ENCODE data around the gene IL1RN.

Gene IL1RN

GRCh38 chr2:113167962-113168340 is 40.6 kb downstream of the IL1RN start:
- Histone ChIP-seq H3K27me3 (ENCODE audit: control insufficient read depth, insufficient read depth, low read length) (no peaks in the 10 kb centered on the region), H3K9ac (ENCODE audit: low read length) (no peak overlapping the region), H3K36me3 (ENCODE audit: control insufficient read depth, insufficient read depth, low read length) (no peaks in the 10 kb centered on the region), H3K4me1 (ENCODE audit: control insufficient read depth, insufficient read depth, low read length) (no peaks in the 10 kb centered on the region), H3K27ac (ENCODE audit: low read depth, low read length) (no peak overlapping the region), H3K4me3 (ENCODE audit: low read length) (no peak overlapping the region)

DNA sequence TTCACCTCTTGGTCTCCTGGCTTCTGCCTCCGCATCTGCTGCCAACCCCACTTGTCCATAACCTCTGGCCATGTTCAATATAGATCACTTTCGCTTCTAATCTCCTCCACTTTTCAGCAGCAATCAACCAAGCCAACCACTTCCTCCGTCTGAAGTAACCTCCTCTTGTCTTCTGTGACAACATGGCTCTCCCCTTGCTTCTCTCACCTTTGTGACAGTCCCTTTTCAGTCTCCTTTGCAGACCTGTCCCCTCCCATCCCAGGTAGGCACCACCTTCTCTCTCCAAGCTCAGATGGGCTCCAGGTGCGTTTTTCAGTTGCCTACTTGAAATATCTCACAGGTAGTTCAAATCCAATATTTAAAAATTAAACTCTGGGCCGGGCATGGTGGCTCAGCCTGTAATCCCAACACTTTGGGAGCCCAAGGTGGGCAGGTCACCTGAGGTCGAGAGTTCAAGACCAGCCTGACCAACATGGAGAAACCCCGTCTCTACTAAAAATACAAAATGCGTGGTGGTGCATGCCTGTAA is 41.7 kb downstream of the IL1RN start:
- H3K4me3 ChIP-seq (ENCODE audit: low read length) = no peak overlapping the region

GRCh38 chr2:113169586-113169985 is 42.2 kb downstream of the IL1RN start:
- Histone ChIP-seq H3K9ac (ENCODE audit: low read length) (no peak overlapping the region), H3K27ac (ENCODE audit: low read depth, low read length) (no peak overlapping the region), H3K4me3 (ENCODE audit: low read length) (no peak overlapping the region), H3K27me3 (ENCODE audit: control insufficient read depth, insufficient read depth, low read length) (no peaks in the 10 kb centered on the region), H3K4me1 (ENCODE audit: control insufficient read depth, insufficient read depth, low read length) (no peaks in the 10 kb centered on the region), H3K36me3 (ENCODE audit: control insufficient read depth, insufficient read depth, low read length) (no peaks in the 10 kb centered on the region)

More for the DNA sequence above, 41.7 kb downstream of the IL1RN start:
- Histone ChIP-seq H3K36me3 (ENCODE audit: control insufficient read depth, insufficient read depth, low read length) (no peaks in the 10 kb centered on the region), H3K4me1 (ENCODE audit: control insufficient read depth, insufficient read depth, low read length) (no peaks in the 10 kb centered on the region), H3K27ac (ENCODE audit: low read depth, low read length) (no peak overlapping the region), H3K9ac (ENCODE audit: low read length) (no peak overlapping the region), H3K27me3 (ENCODE audit: control insufficient read depth, insufficient read depth, low read length) (no peaks in the 10 kb centered on the region)

- Histone ChIP-seq H3K27ac (ENCODE audit: low read depth, low read length) (no peak overlapping the region), H3K4me3 (ENCODE audit: low read length) (no peak overlapping the region), H3K27me3 (ENCODE audit: control insufficient read depth, insufficient read depth, low read length) (no peaks in the 10 kb centered on the region), H3K36me3 (ENCODE audit: control insufficient read depth, insufficient read depth, low read length) (no peaks in the 10 kb centered on the region), H3K9ac (ENCODE audit: low read length) (no peak overlapping the region), H3K4me1 (ENCODE audit: control insufficient read depth, insufficient read depth, low read length) (no peaks in the 10 kb centered on the region)
These were observed 44.1 kb downstream of the IL1RN start for GRCh38 chr2:113171334-113172075.

- no peaks in the 10 kb centered on the region for H3K27me3 ChIP-seq (ENCODE audit: control insufficient read depth, insufficient read depth, low read length)
- no peak overlapping the region for H3K4me3 ChIP-seq (ENCODE audit: low read length)
- H3K36me3 ChIP-seq (ENCODE audit: control insufficient read depth, insufficient read depth, low read length) = no peaks in the 10 kb centered on the region
- H3K27ac ChIP-seq (ENCODE audit: low read depth, low read length) = no peak overlapping the region
- H3K9ac ChIP-seq (ENCODE audit: low read length) = no peak overlapping the region
- no peaks in the 10 kb centered on the region for H3K4me1 ChIP-seq (ENCODE audit: control insufficient read depth, insufficient read depth, low read length)
These were observed 45.5 kb downstream of the IL1RN start for GRCh38 chr2:113172721-113173541.

DNA sequence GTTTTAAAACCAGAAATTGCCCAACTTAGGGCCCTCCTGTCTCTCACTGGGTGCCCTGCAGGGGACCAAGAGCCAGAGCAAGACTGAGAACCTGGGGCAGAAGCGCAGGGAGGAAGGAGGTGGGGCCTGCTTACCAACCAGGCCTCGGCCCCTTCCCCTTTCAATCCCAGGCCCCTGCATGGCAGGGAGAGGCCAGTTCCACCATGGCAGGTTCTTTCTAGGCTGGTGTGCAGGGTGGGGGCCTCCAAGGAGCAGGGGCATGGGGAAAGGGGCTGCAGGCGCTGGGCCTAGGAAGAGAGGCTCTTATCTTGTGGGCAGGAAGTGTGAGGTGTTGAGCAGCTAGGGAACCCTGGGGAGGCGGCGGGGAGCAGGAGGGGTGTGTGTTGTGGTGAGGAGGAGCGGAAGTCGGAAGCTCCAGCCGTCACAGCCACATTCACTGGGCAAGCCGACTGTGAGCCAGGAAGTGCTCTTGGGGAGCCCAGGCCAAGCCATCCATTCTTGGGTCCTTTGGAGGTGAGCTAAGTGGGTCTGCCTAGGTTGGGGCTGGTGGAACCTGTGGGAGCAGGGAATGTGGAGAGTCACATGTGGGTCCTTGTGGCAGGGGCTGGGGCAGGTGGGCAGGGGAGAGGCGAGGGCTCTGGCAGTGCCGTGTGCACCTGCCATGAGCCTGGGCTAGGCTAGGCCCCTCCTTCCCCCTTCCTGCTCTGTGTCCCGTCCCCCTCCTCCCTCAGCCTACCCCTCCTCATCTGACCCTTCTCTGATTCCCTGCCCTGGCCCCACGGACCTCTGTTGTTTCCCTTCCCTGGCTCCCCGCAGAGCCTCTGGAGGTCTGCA is 46.4 kb downstream of the IL1RN start, which contains the start of gene PSD4:
Gene PSD4, plus strand, starts transcription at position 430 of the 834 bp plus-strand sequence. CDS start 8,486 bp downstream, outside the sequence.
- Histone ChIP-seq H3K27me3 (ENCODE audit: control insufficient read depth, insufficient read depth, low read length) (no peaks in the 10 kb centered on the region), H3K36me3 (ENCODE audit: control insufficient read depth, insufficient read depth, low read length) (no peaks in the 10 kb centered on the region)

DNA sequence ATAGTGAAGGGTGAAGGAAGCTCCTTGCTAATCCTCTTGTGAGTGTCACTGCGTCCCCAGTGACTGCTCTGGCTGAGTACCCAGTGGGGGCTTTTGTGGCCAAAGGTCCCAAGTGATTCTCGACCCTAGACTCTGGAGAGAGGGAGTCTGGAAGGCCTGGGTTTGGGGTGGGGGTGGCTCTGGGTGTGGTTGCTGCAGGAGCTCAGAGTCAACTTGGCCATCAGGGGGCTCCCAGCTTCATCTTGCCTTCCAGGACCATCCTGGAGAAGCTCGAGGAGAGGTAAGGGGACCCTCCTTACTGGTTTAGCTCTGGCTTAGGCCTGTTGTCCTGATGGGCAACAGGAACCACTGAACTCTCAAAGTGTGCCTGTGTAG is 47.0 kb downstream of the IL1RN start:
- Histone ChIP-seq H3K4me3 (ENCODE audit: low read length) (peak overlapping the region; percentile 62), H3K36me3 (ENCODE audit: control insufficient read depth, insufficient read depth, low read length) (no peaks in the 10 kb centered on the region), H3K4me1 (ENCODE audit: control insufficient read depth, insufficient read depth, low read length) (no peaks in the 10 kb centered on the region), H3K9ac (ENCODE audit: low read length) (no peak overlapping the region), H3K27me3 (ENCODE audit: control insufficient read depth, insufficient read depth, low read length) (no peaks in the 10 kb centered on the region), H3K27ac (ENCODE audit: low read depth, low read length) (no peak overlapping the region)

More for the DNA sequence above, 46.4 kb downstream of the IL1RN start, which contains the start of gene PSD4:
- Histone ChIP-seq H3K9ac (ENCODE audit: low read length) (no peak within 1 kb of the TSS), H3K4me3 (ENCODE audit: low read length) (peak within 1 kb of the TSS; percentile 62), H3K4me1 (ENCODE audit: control insufficient read depth, insufficient read depth, low read length) (no peaks in the 10 kb centered on the region), H3K27ac (ENCODE audit: low read depth, low read length) (no peak within 1 kb of the TSS)

DNA sequence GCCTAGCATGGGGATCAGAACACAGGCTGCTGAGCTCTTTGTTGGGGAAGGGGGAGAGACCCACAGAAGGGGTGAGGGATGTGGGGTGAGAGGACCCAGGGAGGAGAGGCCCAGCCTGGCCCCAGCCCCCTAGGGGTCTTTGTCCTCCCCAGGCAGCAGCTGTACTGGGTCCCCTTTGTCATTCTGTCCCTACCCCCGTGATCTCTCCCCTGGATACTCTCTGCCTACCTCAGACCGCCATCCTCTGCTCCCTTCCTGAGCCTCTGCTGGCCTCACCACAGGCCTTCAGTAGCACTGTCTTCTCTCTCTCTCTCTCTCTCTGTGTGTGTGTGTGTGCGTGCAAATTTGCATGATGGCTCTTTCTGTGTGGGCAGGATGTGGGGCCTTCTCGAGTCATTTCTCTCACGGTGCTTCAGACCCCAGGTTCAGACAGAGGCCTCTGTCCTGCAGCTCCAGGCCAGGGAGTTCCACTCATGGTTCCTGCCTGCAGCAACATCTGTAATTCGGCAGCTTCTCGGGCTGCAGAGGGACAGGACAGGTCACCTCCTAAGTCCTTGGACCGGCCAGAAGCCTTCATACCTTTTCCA is 47.7 kb downstream of the IL1RN start:
- Histone ChIP-seq H3K4me1 (ENCODE audit: control insufficient read depth, insufficient read depth, low read length) (no peaks in the 10 kb centered on the region), H3K9ac (ENCODE audit: low read length) (no peak overlapping the region), H3K4me3 (ENCODE audit: low read length) (peak overlapping the region; percentile 62), H3K27me3 (ENCODE audit: control insufficient read depth, insufficient read depth, low read length) (no peaks in the 10 kb centered on the region), H3K36me3 (ENCODE audit: control insufficient read depth, insufficient read depth, low read length) (no peaks in the 10 kb centered on the region), H3K27ac (ENCODE audit: low read depth, low read length) (no peak overlapping the region)

DNA sequence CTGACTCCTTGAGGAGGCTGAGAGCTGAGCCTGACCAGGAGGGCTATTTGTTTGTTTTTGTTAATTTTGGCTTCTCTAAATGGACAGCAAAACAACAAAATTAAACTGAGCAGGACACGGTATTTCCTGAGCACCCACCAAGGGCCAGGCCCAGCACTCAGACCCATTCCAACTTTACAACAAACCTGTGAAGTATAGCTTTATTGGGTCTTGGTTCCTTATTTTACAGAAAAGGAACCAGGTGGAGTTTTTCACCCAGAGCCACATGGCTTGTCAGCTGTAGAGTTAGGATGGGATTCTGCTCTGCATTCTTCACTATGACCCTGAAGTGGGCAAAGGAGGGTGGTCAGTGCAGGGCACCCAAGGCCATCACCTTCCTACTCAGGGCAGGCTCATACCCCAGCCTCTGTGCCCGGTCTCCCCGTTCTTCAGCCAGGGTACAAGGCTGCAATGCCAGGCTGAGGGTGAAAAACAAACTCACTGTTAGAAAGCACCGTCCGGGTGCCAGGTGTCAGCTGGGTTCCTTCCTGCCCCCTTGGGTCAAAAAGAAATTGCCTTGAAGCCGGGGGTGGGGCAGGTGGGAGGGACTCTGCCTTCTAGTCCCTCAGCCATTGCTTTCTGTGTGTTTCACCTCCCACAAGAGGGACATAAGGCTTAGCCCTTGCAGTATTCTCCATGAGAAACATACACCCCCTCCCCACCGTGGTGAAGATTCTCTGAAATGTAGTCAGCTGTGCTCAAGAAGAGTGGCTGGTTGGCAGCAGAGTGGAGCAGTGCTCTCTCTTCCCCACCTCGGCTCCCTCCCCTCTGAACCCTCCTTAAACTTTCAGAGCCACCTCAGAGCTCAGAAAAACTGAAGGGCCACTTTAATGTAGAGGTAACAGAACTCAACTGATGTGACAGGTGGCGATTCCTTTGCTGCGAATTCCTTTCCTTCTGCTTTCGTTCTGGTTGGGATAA is 48.6 kb downstream of the IL1RN start:
- no peaks in the 10 kb centered on the region for H3K36me3 ChIP-seq (ENCODE audit: control insufficient read depth, insufficient read depth, low read length)
- H3K27ac ChIP-seq (ENCODE audit: low read depth, low read length) = no peak overlapping the region
- peak overlapping the region; percentile 29 for H3K4me3 ChIP-seq (ENCODE audit: low read length)

GRCh38 chr2:113176696-113177355 is 49.4 kb downstream of the IL1RN start:
- H3K36me3 ChIP-seq (ENCODE audit: control insufficient read depth, insufficient read depth, low read length) = no peaks in the 10 kb centered on the region
- H3K4me1 ChIP-seq (ENCODE audit: control insufficient read depth, insufficient read depth, low read length) = no peaks in the 10 kb centered on the region
- H3K4me3 ChIP-seq (ENCODE audit: low read length) = peak overlapping the region; percentile 13
- H3K27me3 ChIP-seq (ENCODE audit: control insufficient read depth, insufficient read depth, low read length) = no peaks in the 10 kb centered on the region
- H3K9ac ChIP-seq (ENCODE audit: low read length) = no peak overlapping the region
- no peak overlapping the region for H3K27ac ChIP-seq (ENCODE audit: low read depth, low read length)

More for the DNA sequence above, 48.6 kb downstream of the IL1RN start:
- Histone ChIP-seq H3K27me3 (ENCODE audit: control insufficient read depth, insufficient read depth, low read length) (no peaks in the 10 kb centered on the region), H3K9ac (ENCODE audit: low read length) (no peak overlapping the region), H3K4me1 (ENCODE audit: control insufficient read depth, insufficient read depth, low read length) (no peaks in the 10 kb centered on the region)
